Astrocyte (in vitro differentiated cells and primary cell): Measurements from ENCODE around the gene RFLNA.

Experiments
- CTCF ChIP-seq: IDR thresholded peaks from 2 replicates; pipeline ENCODE4 v1.5.1; 2011; ENCODE audit warnings: low read depth, mild to moderate bottlenecking, inconsistent platforms, low read length, moderate library complexity; ENCODE audit not compliant: insufficient read depth
- EZH2 ChIP-seq: IDR thresholded peaks from 2 replicates; pipeline ENCODE4 v1.6.1; 2012; ENCODE audit warnings: mild to moderate bottlenecking, low read length, inconsistent platforms; ENCODE audit not compliant: insufficient read depth

DNA sequence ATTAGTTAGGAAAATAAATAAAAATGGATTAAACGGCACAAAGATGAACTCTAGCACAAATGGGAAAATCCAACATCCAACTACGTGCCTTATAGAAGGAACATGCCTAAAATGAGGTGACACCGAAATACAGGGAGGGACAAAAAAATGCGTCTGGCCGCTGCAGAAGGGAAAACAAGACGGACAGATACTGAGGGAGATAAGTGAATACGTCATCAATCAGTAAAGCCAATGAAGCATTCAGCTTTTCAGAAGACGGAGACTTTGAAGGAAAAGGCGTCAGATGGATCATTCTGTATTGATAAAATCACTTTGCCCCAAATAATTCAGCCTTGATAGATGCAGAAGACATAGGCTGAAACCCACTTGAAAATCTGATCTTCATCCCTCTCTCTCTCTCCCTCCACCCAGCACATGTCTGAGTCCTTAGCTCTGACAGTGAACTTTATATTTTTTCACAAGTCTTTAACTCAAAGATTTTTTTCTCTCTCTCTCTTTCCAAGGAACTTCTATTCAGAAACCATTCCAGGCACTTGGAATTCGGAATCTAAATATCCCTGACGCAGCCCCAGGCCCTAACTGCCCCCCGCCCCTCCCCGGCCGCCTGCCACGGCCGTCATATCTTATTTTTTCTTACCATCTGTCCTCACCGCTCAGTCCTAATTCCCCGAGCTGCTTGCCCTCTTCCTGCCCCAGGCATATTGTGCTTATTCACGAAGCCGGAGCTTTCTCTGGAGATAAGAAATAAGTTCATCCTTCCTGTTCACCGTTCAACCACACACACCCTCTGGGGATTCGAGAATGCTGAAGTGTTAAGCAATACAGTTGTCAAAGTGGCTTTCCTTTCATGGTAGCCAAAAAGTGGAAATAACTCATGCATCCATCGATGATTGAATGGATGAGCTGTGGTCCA is 35.5 kb upstream of the RFLNA start:
- no peak for TF ChIP-seq CTCF
- TF ChIP-seq EZH2: no peak
